Neural progenitor cell (in vitro differentiated cells): ENCODE data around the gene LAMA1. TPM values are rescaled to one million over a fixed set of nuclear protein-coding genes. Genes with fewer than 3 reads are reported as not detected.
"Not testable (repeated sequence)": the region's sequence is repeated elsewhere in the genome, so short reads cannot be mapped to it uniquely, and the experiment has no call there.

ENCODE experiments used
- DNase-seq: peaks from one replicate; pipeline ENCODE4 v3.0.0-alpha.2; 2016; ENCODE audit warnings: low spot score
- H2AFZ ChIP-seq: fragments of 200-600 bp; sonication (generic); replicated peaks from 2 replicates; pipeline ENCODE4 v1.6.1; 2016; ENCODE audit warnings: antibody characterized with exemption
- H3F3A ChIP-seq: fragments of 200-600 bp; sonication (generic); 2 replicates; pipeline ENCODE4 v1.6.1; 2016; ENCODE audit warnings: antibody characterized with exemption, low read depth
- H3K27ac ChIP-seq: fragments of 200-600 bp; sonication (generic); 2 replicates; pipeline ENCODE4 v1.5.1; 2016; ENCODE audit warnings: mild to moderate bottlenecking
- H3K27me3 ChIP-seq: fragments of 200-600 bp; sonication (generic); 2 replicates; pipeline ENCODE4 v1.6.1; 2016; ENCODE audit warnings: mild to moderate bottlenecking, moderate library complexity
- H3K36me3 ChIP-seq: fragments of 200-600 bp; sonication (generic); 2 replicates; pipeline ENCODE4 v1.5.1; 2016
- H3K4me1 ChIP-seq: fragments of 200-600 bp; sonication (generic); 2 replicates; pipeline ENCODE4 v1.6.1; 2016; ENCODE audit warnings: mixed run types
- H3K4me2 ChIP-seq: fragments of 200-600 bp; sonication (generic); 2 replicates; pipeline ENCODE4 v1.6.1; 2016
- H3K4me3 ChIP-seq: fragments of 200-600 bp; sonication (generic); 2 replicates; pipeline ENCODE4 v1.5.1; 2016
- H3K79me2 ChIP-seq: fragments of 200-600 bp; sonication (generic); 2 replicates; pipeline ENCODE4 v1.6.1; 2016; ENCODE audit warnings: low read depth
- H3K9ac ChIP-seq: fragments of 200-600 bp; sonication (generic); 2 replicates; pipeline ENCODE4 v1.6.1; 2016
- H3K9me3 ChIP-seq: fragments of 200-600 bp; sonication (generic); 2 replicates; pipeline ENCODE4 v1.5.1; 2016; ENCODE audit warnings: low read depth
- H4K20me1 ChIP-seq: fragments of 200-600 bp; sonication (generic); 2 replicates; pipeline ENCODE4 v1.6.1; 2016; ENCODE audit warnings: low read depth
- H3K27ac Mint-ChIP-seq: 3 replicates; pipeline ENCODE4 v1.8.0; 2021; ENCODE audit warnings: mixed read lengths
- H3K27me3 Mint-ChIP-seq: 2 replicates; pipeline ENCODE4 v1.8.0; 2022; ENCODE audit warnings: low read depth, mild to moderate bottlenecking, inconsistent platforms, moderate library complexity, mixed read lengths; ENCODE audit not compliant: insufficient read depth
- H3K36me3 Mint-ChIP-seq: 3 replicates; pipeline ENCODE4 v1.8.0; 2021; ENCODE audit warnings: mixed read lengths
- H3K4me1 Mint-ChIP-seq: 3 replicates; pipeline ENCODE4 v1.8.0; 2021; ENCODE audit warnings: mixed read lengths
- H3K4me3 Mint-ChIP-seq: 3 replicates; pipeline ENCODE4 v1.8.0; 2021; ENCODE audit warnings: mild to moderate bottlenecking, moderate library complexity, mixed read lengths
- H3K9me3 Mint-ChIP-seq: 3 replicates; pipeline ENCODE4 v1.8.0; 2020; ENCODE audit warnings: mixed read lengths
- CTCF ChIP-seq: fragments of 200-600 bp; sonication (generic); IDR thresholded peaks from 2 replicates; pipeline ENCODE4 v1.5.1; 2017; ENCODE audit warnings: antibody characterized with exemption, mild to moderate bottlenecking
- EZH2 ChIP-seq: fragments of 200-600 bp; sonication (generic); IDR thresholded peaks from 2 replicates; pipeline ENCODE4 v1.6.1; 2017; ENCODE audit warnings: antibody characterized with exemption, mild to moderate bottlenecking, moderate library complexity
- EZH2phosphoT487 ChIP-seq: fragments of 200-600 bp; sonication (generic); IDR thresholded peaks from 2 replicates; pipeline ENCODE4 v1.6.1; 2017; ENCODE audit warnings: antibody characterized with exemption
- total RNA-seq: library from RNA; depleted of rRNA; stranded (reverse); fragments of >200 nt; gene quantifications from 2 replicates; pipeline ENCODE4 v1.2.3, GENCODE V29; 2015; ENCODE audit warnings: low replicate concordance

Gene LAMA1
- total RNA-seq, 1 donor from 2014 or later, result 80.3 TPM

- H4K20me1 ChIP-seq, result no peaks in the 10 kb centered on the region
- peaks cover 10% of the 10 kb centered on the region for H3K4me1 ChIP-seq
- no peak for DNase-seq
- no peaks in the 10 kb centered on the region for H3K79me2 ChIP-seq
- H2AFZ ChIP-seq, result no peak overlapping the region
- no peak overlapping the region for H3K4me3 ChIP-seq
- H3K9me3 ChIP-seq, result no peaks in the 10 kb centered on the region
- no peak overlapping the region for H3K27ac ChIP-seq
- H3K9ac ChIP-seq, result no peak overlapping the region
- no peak overlapping the region for H3K4me2 ChIP-seq
- TF ChIP-seq EZH2 (no peak), EZH2phosphoT487 (no peak), CTCF (no peak)
- no peaks in the 10 kb centered on the region for H3K27me3 ChIP-seq
- Mint-ChIP-seq H3K4me1 (peaks cover 13% of the 10 kb centered on the region), H3K36me3 (no peaks in the 10 kb centered on the region), H3K27ac (no peak overlapping the region), H3K27me3 (no peaks in the 10 kb centered on the region), H3K4me3 (no peak overlapping the region), H3K9me3 (no peaks in the 10 kb centered on the region)
- no peaks in the 10 kb centered on the region for H3K36me3 ChIP-seq
- peaks cover 12% of the 10 kb centered on the region for H3F3A ChIP-seq
Measured at GRCh38 chr18:7146067-7146466, 28.5 kb upstream of the LAMA1 start.

DNA sequence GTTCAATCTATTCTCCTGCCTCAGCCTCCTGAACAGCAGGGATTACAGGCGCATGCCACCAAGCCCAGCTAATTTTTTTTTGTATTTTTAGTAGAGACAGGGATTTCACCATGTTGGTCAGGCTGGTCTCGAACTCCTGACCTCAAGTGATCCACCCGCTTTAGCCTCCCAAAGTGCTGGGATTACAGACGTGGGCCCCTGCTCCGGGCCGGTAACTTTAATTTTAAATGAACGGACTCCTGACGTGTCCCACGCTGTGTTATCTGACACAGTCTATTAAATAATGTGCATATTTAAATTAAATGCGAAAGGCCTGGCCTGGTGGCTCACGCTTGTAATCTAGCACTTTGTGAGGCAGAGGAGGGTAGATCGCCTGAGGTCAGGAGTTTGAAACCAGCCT lies 27.3 kb upstream of the LAMA1 start:
- H3F3A ChIP-seq, result peaks cover 12% of the 10 kb centered on the region
- H3K4me2 ChIP-seq, H3K9me3 ChIP-seq, H3K27me3 ChIP-seq, H3K36me3 ChIP-seq, H3K36me3 Mint-ChIP-seq, H3K4me3 Mint-ChIP-seq, H3K27ac Mint-ChIP-seq, H3K9ac ChIP-seq, H2AFZ ChIP-seq, H3K4me3 ChIP-seq, H3K79me2 ChIP-seq, H3K4me1 ChIP-seq, H3K27ac ChIP-seq, H3K9me3 Mint-ChIP-seq, DNase-seq, H4K20me1 ChIP-seq, H3K27me3 Mint-ChIP-seq: not testable (repeated sequence)
- H3K4me1 Mint-ChIP-seq, result peaks cover 13% of the 10 kb centered on the region

DNA sequence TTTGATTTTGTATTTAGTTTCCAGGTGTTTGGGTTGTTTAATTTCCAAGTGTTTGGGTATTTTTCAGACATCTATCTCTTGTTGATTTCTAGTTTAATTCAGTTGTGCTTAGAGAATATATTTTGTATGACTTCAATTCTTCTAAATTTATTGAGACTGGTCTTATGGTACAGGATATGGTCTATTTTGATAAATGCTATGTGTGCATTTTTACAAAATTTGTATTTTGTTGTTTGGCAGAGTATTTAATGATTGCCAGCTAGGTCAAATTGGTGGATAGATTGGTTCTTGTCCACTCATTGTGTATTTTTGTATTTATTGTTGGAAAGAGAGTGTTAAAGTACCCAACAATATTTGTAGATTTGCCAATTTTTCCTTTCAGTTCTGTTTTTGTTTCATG lies 23.7 kb upstream of the LAMA1 start:
- H4K20me1 ChIP-seq, result no peaks in the 10 kb centered on the region
- Mint-ChIP-seq H3K9me3 (no peaks in the 10 kb centered on the region), H3K4me3 (no peak overlapping the region), H3K36me3 (no peaks in the 10 kb centered on the region), H3K27ac (no peak overlapping the region), H3K27me3 (peaks cover 3% of the 10 kb centered on the region), H3K4me1 (peaks cover 4% of the 10 kb centered on the region)
- H3K36me3 ChIP-seq, result no peaks in the 10 kb centered on the region
- H3K9ac ChIP-seq, result no peak overlapping the region
- no peak overlapping the region for H3K4me2 ChIP-seq
- no peak for TF ChIP-seq EZH2phosphoT487
- TF ChIP-seq EZH2, result no peak
- TF ChIP-seq CTCF, result no peak
- no peaks in the 10 kb centered on the region for H3F3A ChIP-seq
- no peaks in the 10 kb centered on the region for H3K9me3 ChIP-seq
- H3K27ac ChIP-seq, result no peak overlapping the region
- no peaks in the 10 kb centered on the region for H3K4me1 ChIP-seq
- DNase-seq, result no peak
- no peaks in the 10 kb centered on the region for H3K79me2 ChIP-seq
- no peak overlapping the region for H2AFZ ChIP-seq
- H3K27me3 ChIP-seq, result no peaks in the 10 kb centered on the region
- no peak overlapping the region for H3K4me3 ChIP-seq

DNA sequence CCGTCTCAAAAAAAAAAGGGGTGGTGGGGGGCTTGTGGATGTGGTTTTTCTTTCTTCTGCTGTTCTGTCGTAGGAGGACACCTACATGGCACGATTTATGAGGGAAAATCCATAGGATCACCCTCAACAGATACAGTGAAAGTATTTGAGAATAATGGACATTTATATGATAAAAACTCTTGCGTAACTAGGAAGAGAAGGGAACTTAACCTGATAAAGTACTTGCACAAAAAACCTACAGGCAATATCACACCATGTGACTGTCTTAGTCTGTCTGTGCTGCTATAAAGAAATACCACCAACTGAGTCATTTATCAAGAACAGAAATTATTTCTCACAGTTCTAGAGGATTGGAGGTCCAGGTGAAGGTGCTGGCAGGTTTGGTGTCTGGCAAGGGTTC lies 21.8 kb upstream of the LAMA1 start:
- Histone ChIP-seq H4K20me1 (no peaks in the 10 kb centered on the region), H3K79me2 (no peaks in the 10 kb centered on the region), H3K9ac (no peak overlapping the region), H3F3A (no peaks in the 10 kb centered on the region), H3K27me3 (no peaks in the 10 kb centered on the region), H3K4me2 (no peak overlapping the region), H3K27ac (no peak overlapping the region), H3K4me3 (no peak overlapping the region), H3K4me1 (no peaks in the 10 kb centered on the region), H2AFZ (no peak overlapping the region), H3K36me3 (no peaks in the 10 kb centered on the region), H3K9me3 (no peaks in the 10 kb centered on the region)
- Mint-ChIP-seq H3K27me3 (peaks cover 3% of the 10 kb centered on the region), H3K4me1 (no peaks in the 10 kb centered on the region), H3K36me3 (no peaks in the 10 kb centered on the region), H3K27ac (no peak overlapping the region), H3K4me3 (no peak overlapping the region), H3K9me3 (no peaks in the 10 kb centered on the region)
- DNase-seq, result no peak
- TF ChIP-seq EZH2 (no peak), CTCF (no peak), EZH2phosphoT487 (no peak)
